H54 (cell line): Measurements from ENCODE around the gene PLD1.

Experiments
- DNase-seq: peaks from one replicate; pipeline ENCODE4 v3.0.0; 2011; ENCODE audit warnings: low spot score, mixed read lengths; ENCODE audit not compliant: insufficient read length
- FAIRE-seq: peaks from 3 replicates; lab custom pipeline; 2011; peaks lifted over from hg19 to GRCh38; lab: Jason Lieb, UNC
- POLR2A ChIP-seq: IDR thresholded peaks from 2 replicates; pipeline ENCODE4 v1.6.1; 2011; ENCODE audit warnings: low read depth, mild to moderate bottlenecking, low read length

The PLD1 gene

GRCh38 chr3:171678971-171679492 lies 131.3 kb downstream of the PLD1 start:
- no peak for FAIRE-seq
- no peak for TF ChIP-seq POLR2A
- DNase-seq, result no peak

- FAIRE-seq (no peak), DNase-seq (no peak)
- no peak for TF ChIP-seq POLR2A
Measured at GRCh38 chr3:171677706-171678105, 132.6 kb downstream of the PLD1 start.

GRCh38 chr3:171676601-171677175 lies 133.6 kb downstream of the PLD1 start:
- no peak for DNase-seq
- TF ChIP-seq POLR2A, result no peak
- no peak for FAIRE-seq

- TF ChIP-seq POLR2A, result no peak
- DNase-seq (no peak), FAIRE-seq (no peak)
Measured at GRCh38 chr3:171673951-171674350, 136.3 kb downstream of the PLD1 start.

GRCh38 chr3:171672538-171672937 lies 137.7 kb downstream of the PLD1 start:
- no peak for TF ChIP-seq POLR2A
- FAIRE-seq, result no peak

GRCh38 chr3:171672124-171672523 lies 138.2 kb downstream of the PLD1 start:
- no peak for TF ChIP-seq POLR2A
- no peak for FAIRE-seq

More at GRCh38 chr3:171672538-171672937, 137.7 kb downstream of the PLD1 start:
- no peak for DNase-seq

GRCh38 chr3:171671709-171672108 lies 138.6 kb downstream of the PLD1 start:
- no peak for DNase-seq
- FAIRE-seq, result no peak
- TF ChIP-seq POLR2A, result no peak

More at GRCh38 chr3:171672124-171672523, 138.2 kb downstream of the PLD1 start:
- DNase-seq, result no peak

- FAIRE-seq, result no peak
- no peak for TF ChIP-seq POLR2A
- no peak for DNase-seq
Measured at GRCh38 chr3:171666516-171666915, 143.8 kb downstream of the PLD1 start.

- no peak for FAIRE-seq
- no peak for TF ChIP-seq POLR2A
Measured at GRCh38 chr3:171663805-171664204, 146.5 kb downstream of the PLD1 start.

GRCh38 chr3:171661484-171661883 lies 148.8 kb downstream of the PLD1 start:
- FAIRE-seq, result no peak
- no peak for DNase-seq
- no peak for TF ChIP-seq POLR2A

More at GRCh38 chr3:171663805-171664204, 146.5 kb downstream of the PLD1 start:
- no peak for DNase-seq

- TF ChIP-seq POLR2A, result no peak
- FAIRE-seq, result no peak
- DNase-seq, result no peak
Measured at GRCh38 chr3:171660188-171660587, 150.1 kb downstream of the PLD1 start.

GRCh38 chr3:171658841-171659240 lies 151.4 kb downstream of the PLD1 start:
- DNase-seq (no peak), FAIRE-seq (no peak)
- TF ChIP-seq POLR2A, result no peak

- DNase-seq (no peak), FAIRE-seq (no peak)
- no peak for TF ChIP-seq POLR2A
Measured at GRCh38 chr3:171654809-171655208, 155.5 kb downstream of the PLD1 start.

- TF ChIP-seq POLR2A, result no peak
- DNase-seq, result no peak
- no peak for FAIRE-seq
Measured at GRCh38 chr3:171654326-171654725, 156.0 kb downstream of the PLD1 start.

- no peak for DNase-seq
- TF ChIP-seq POLR2A, result no peak
- no peak for FAIRE-seq
Measured at GRCh38 chr3:171653701-171654100, 156.6 kb downstream of the PLD1 start.

- no peak for DNase-seq
- FAIRE-seq, result no peak
- TF ChIP-seq POLR2A, result no peak
Measured at GRCh38 chr3:171652932-171653331, 157.4 kb downstream of the PLD1 start.
